Hepatocyte (in vitro differentiated cells): Measurements from ENCODE around the gene CCL14. TPM values are rescaled to one million over a fixed set of nuclear protein-coding genes. Genes with fewer than 3 reads are reported as not detected.
A peak's percentile ranks its signal among the peaks of the same experiment; 100 is the strongest.

Source experiments
- DNase-seq: peaks from one replicate; pipeline ENCODE4 v3.0.0-alpha.2; 2016; ENCODE audit warnings: low spot score
- H2AFZ ChIP-seq: fragments of 200-600 bp; sonication (generic); 2 replicates; pipeline ENCODE4 v1.6.0; 2016; ENCODE audit warnings: antibody characterized with exemption, mild to moderate bottlenecking
- H3K27ac ChIP-seq: fragments of 200-600 bp; sonication (generic); 2 replicates; pipeline ENCODE4 v1.5.1; 2016; ENCODE audit warnings: mild to moderate bottlenecking
- H3K27me3 ChIP-seq: fragments of 200-600 bp; sonication (generic); 2 replicates; pipeline ENCODE4 v1.6.1; 2016
- H3K36me3 ChIP-seq: fragments of 200-600 bp; sonication (generic); replicated peaks from 2 replicates; pipeline ENCODE4 v1.5.1; 2016; ENCODE audit warnings: low read depth; ENCODE audit not compliant: insufficient read depth
- H3K4me1 ChIP-seq: fragments of 200-600 bp; sonication (generic); 2 replicates; pipeline ENCODE4 v1.5.1; 2016; ENCODE audit warnings: mild to moderate bottlenecking, moderate library complexity; ENCODE audit not compliant: insufficient read depth
- H3K4me2 ChIP-seq: fragments of 200-600 bp; sonication (generic); 2 replicates; pipeline ENCODE4 v1.6.0; 2016
- H3K4me3 ChIP-seq: fragments of 200-600 bp; sonication (generic); 2 replicates; pipeline ENCODE4 v1.5.1; 2016; ENCODE audit warnings: mild to moderate bottlenecking
- H3K79me2 ChIP-seq: fragments of 200-600 bp; sonication (generic); 2 replicates; pipeline ENCODE4 v1.6.0; 2017; ENCODE audit warnings: mild to moderate bottlenecking
- H3K9me2 ChIP-seq: fragments of 200-600 bp; sonication (generic); replicated peaks from 2 replicates; pipeline ENCODE4 v1.6.0; 2017; ENCODE audit warnings: mild to moderate bottlenecking; ENCODE audit not compliant: insufficient read depth
- H3K9me3 ChIP-seq: fragments of 200-600 bp; sonication (generic); 2 replicates; pipeline ENCODE4 v1.5.1; 2016; ENCODE audit warnings: low read depth, mild to moderate bottlenecking
- H4K20me1 ChIP-seq: fragments of 200-600 bp; sonication (generic); 2 replicates; pipeline ENCODE4 v1.6.0; 2016; ENCODE audit warnings: mild to moderate bottlenecking; ENCODE audit not compliant: insufficient read depth, poor library complexity, severe bottlenecking
- EZH2 ChIP-seq: fragments of 200-600 bp; sonication (generic); IDR thresholded peaks from 2 replicates; pipeline ENCODE4 v1.6.1; 2016; ENCODE audit warnings: antibody characterized with exemption, mild to moderate bottlenecking, borderline replicate concordance
- EZH2phosphoT487 ChIP-seq: fragments of 200-600 bp; sonication (generic); IDR thresholded peaks from one replicate; pipeline ENCODE4 v1.6.1; 2018; ENCODE audit warnings: antibody characterized with exemption, mild to moderate bottlenecking, low read depth, moderate library complexity; ENCODE audit not compliant: unreplicated experiment, severe bottlenecking
- WGBS: methylation state at CpG from one replicate; pipeline ENCODE4 v1.1.6; 2016; ENCODE audit warnings: low lambda C conversion rate; ENCODE audit errors: missing lambda C conversion rate; 5-methylcytosine and 5-hydroxymethylcytosine counted together
- polyA plus RNA-seq: library from polyadenylated mRNA; unstranded; fragments of >200 nt; fragmentation: Nextera tagmentation; extraction: Ambion mirVana; gene quantifications from 2 replicates; pipeline ENCODE4 v1.2.1, GENCODE V29; 2016
- total RNA-seq: library from RNA; depleted of rRNA; stranded (reverse); fragments of >200 nt; gene quantifications from 2 replicates; pipeline ENCODE4 v1.2.3, GENCODE V29; 2014
- TF ChIP-seq, protein P1 (sequence below): fragments of 200-600 bp; sonication (generic); IDR thresholded peaks from 2 replicates; pipeline ENCODE4 v1.5.1; 2016; ENCODE audit warnings: antibody characterized with exemption, mild to moderate bottlenecking; ENCODE audit not compliant: poor library complexity

CCL14 gene
- total and polyA plus RNA-seq, 2 experiments from 2014 or later: 0.27 to 0.56 TPM

DNA sequence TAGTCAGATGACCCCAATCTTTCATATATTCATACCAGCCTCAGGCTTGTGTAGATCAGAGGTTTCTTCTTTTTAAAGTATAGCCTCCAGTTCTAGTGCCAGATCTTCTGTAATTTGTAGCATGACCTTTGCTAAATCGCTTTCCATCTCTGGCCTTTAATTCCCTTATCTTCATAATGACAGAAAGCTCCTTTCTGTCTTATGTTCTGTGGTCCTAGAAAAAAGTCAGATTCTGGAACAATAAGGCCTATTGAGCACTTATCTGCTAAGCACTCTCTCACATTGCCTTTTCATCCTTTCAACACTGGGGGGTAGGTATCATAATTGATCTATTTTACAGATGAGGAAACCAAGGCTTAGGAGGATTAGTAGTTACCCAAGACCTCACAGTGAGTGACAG is 14.5 kb downstream of the CCL14 start:
- no peaks in the 10 kb centered on the region for H3K9me2 ChIP-seq
- 63% methylated on average over 1 of the region's 1 CpG for WGBS
- H2AFZ ChIP-seq: no peak overlapping the region
- no peak for TF ChIP-seq EZH2
- H3K4me2 ChIP-seq: peak overlapping the region; percentile 24
- H3K4me3 ChIP-seq: no peak overlapping the region
- peaks cover 27% of the 10 kb centered on the region for H3K4me1 ChIP-seq
- H3K36me3 ChIP-seq: no peaks in the 10 kb centered on the region
- no peaks in the 10 kb centered on the region for H3K27me3 ChIP-seq
- H3K9me3 ChIP-seq: no peaks in the 10 kb centered on the region
- H3K79me2 ChIP-seq: no peaks in the 10 kb centered on the region
- H4K20me1 ChIP-seq: no peaks in the 10 kb centered on the region
- H3K27ac ChIP-seq: peak overlapping the region; percentile 82
- DNase-seq: no peak

DNA sequence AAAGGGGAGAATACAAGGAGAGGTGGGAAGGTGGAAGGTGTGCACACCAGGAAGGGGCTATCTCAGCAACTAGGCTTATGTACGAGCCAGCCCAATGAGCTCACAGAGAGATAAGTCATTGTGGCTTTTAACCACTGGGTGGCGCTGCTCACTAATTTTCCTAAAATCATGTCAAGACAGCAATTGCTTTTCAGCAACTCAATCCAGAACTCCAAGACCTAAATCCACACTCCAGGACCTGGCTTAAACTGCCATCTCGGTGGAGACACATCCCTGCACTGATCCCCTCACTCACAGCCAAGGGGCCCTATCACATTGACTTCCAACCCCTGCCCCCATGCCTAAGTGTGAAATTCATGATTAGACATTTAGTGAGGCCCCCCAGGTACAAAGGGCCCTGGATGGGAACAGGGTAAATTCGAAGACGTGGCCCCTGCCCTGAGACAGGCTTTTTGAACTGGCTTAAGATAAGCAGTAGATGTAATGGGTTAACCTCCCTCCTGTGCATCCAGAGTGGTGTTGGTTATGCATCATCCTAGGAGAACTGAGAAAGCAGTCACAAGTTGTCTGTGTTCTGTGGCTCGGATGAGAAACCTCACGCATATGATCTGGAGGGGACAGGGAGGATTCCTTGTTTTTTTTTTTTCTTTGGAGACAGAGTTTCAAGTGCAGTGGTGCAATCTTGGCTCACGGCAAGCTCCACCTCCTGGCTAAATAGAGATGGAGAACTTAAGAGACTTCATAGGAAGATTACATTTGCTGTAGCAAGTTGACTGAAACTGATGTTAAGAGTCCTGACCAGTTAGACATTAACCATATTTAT is 16.8 kb downstream of the CCL14 start:
- H3K9me2 ChIP-seq: no peaks in the 10 kb centered on the region
- TF ChIP-seq EZH2phosphoT487 (no peak), EZH2 (no peak)
- TF ChIP-seq, protein P1, sequence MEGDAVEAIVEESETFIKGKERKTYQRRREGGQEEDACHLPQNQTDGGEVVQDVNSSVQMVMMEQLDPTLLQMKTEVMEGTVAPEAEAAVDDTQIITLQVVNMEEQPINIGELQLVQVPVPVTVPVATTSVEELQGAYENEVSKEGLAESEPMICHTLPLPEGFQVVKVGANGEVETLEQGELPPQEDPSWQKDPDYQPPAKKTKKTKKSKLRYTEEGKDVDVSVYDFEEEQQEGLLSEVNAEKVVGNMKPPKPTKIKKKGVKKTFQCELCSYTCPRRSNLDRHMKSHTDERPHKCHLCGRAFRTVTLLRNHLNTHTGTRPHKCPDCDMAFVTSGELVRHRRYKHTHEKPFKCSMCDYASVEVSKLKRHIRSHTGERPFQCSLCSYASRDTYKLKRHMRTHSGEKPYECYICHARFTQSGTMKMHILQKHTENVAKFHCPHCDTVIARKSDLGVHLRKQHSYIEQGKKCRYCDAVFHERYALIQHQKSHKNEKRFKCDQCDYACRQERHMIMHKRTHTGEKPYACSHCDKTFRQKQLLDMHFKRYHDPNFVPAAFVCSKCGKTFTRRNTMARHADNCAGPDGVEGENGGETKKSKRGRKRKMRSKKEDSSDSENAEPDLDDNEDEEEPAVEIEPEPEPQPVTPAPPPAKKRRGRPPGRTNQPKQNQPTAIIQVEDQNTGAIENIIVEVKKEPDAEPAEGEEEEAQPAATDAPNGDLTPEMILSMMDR: peak; percentile 86
- no peak overlapping the region for H2AFZ ChIP-seq
- no peaks in the 10 kb centered on the region for H4K20me1 ChIP-seq
- no peaks in the 10 kb centered on the region for H3K9me3 ChIP-seq
- H3K27me3 ChIP-seq: no peaks in the 10 kb centered on the region
- no peak overlapping the region for H3K4me3 ChIP-seq
- peaks cover 27% of the 10 kb centered on the region for H3K4me1 ChIP-seq
- no peaks in the 10 kb centered on the region for H3K36me3 ChIP-seq
- H3K27ac ChIP-seq: peak overlapping the region; percentile 89
- WGBS: 32% methylated on average over 8 of the region's 8 CpGs
- DNase-seq: peak; percentile 93
- no peaks in the 10 kb centered on the region for H3K79me2 ChIP-seq
- H3K4me2 ChIP-seq: peak overlapping the region; percentile 58

DNA sequence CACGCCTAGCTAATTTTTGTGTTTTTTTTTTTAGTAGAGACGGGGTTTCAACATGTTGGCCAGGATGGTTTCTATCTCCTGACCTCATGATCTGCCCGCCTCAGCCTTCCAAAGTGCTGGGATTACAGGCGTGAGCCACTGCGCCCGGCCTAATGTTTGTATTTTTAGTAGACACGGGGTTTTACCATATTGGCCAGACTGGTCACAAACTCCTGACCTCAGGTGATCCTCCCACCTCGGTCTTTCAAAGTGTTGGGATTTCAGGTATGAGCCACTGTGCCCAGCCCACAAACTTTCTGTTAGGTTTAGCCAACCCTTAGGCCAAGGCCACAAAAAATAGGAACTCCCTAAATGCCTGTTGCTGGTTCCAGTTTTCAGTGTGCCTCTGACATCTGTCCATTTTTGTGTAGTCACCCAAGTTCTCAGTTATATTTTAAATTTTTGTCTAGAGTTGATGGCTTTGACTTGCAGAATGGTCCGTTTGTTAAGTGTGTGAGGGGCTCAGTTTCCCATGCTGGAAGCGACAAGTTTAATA is 17.9 kb downstream of the CCL14 start:
- H3K27ac ChIP-seq: no peak overlapping the region
- H3K4me2 ChIP-seq: no peak overlapping the region
- no peaks in the 10 kb centered on the region for H3K79me2 ChIP-seq
- no peaks in the 10 kb centered on the region for H3K36me3 ChIP-seq
- no peaks in the 10 kb centered on the region for H3K27me3 ChIP-seq
- no peaks in the 10 kb centered on the region for H3K9me2 ChIP-seq
- no peak overlapping the region for H3K4me3 ChIP-seq
- no peaks in the 10 kb centered on the region for H4K20me1 ChIP-seq
- H3K9me3 ChIP-seq: no peaks in the 10 kb centered on the region
- TF ChIP-seq EZH2phosphoT487: no peak
- TF ChIP-seq, protein P1: no peak
- WGBS: 82% methylated on average over 10 of the region's 10 CpGs
- no peak overlapping the region for H2AFZ ChIP-seq
- peaks cover 16% of the 10 kb centered on the region for H3K4me1 ChIP-seq
- DNase-seq: no peak

DNA sequence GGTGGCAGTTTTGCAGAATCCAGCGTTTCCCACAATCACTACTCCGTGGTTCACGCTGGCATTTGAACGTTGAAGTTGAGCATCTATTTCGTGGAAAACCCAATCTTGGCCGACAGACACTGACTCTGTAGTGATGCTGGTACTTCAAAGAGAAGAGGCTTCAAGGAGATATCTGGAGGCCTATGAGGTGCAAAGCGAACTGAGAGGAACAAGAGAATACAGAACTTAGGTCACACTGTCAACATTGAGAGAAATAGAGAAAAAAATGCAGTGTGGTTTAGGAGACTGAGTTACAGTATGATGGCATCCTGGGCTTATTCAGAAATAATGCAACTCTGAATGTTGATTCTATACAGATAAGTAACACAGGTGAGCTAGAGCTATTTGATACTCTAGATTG is 21.3 kb downstream of the CCL14 start:
- H3K36me3 ChIP-seq: no peaks in the 10 kb centered on the region
- no peak overlapping the region for H3K4me3 ChIP-seq
- no peak overlapping the region for H3K4me2 ChIP-seq
- no peaks in the 10 kb centered on the region for H3K9me3 ChIP-seq
- no peaks in the 10 kb centered on the region for H3K79me2 ChIP-seq
- H3K27me3 ChIP-seq: no peaks in the 10 kb centered on the region
- no peaks in the 10 kb centered on the region for H3K4me1 ChIP-seq
- no peak overlapping the region for H3K27ac ChIP-seq
- H2AFZ ChIP-seq: no peak overlapping the region
- H3K9me2 ChIP-seq: no peaks in the 10 kb centered on the region
- DNase-seq: no peak
- H4K20me1 ChIP-seq: no peaks in the 10 kb centered on the region
- TF ChIP-seq EZH2 (no peak), EZH2phosphoT487 (no peak)
- TF ChIP-seq, protein P1: no peak
- WGBS: 93% methylated on average over 7 of the region's 7 CpGs
